Stimulated activated CD4-positive, alpha-beta T cell treated with anti-CD3 and anti-CD28 coated beads, TNF-alpha, amount 100 ng/mL, for 1 hour (primary cell): ENCODE data around the gene GRM8.

ENCODE experiments used
- DNase-seq, 3 donors: peaks; one replicate each; pipeline ENCODE4 v3.0.0-alpha.2; 2020; ENCODE audit warnings: low read depth in 3 of 3, low spot score in 1 of 3

Gene GRM8

DNA sequence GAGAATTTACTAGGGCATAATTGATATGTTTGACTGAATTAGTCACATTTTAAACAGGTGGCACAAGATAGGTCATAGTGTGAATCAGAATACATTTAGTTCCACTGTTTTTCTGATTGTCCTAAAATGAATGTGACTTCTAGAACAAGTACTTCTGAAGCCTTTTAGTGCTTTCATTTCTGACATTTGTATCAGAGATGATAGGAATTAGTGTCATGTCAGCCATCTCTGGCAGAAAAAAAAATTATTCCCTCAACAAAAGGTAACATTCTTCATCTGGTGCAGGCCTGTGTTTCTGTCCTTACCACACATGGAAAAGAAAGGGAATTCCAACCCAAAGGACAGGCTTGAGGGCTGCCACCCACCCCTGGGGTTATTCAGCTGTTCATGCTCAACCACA lies 21.3 kb downstream of the GRM8 start:
- no peak for DNase-seq

DNA sequence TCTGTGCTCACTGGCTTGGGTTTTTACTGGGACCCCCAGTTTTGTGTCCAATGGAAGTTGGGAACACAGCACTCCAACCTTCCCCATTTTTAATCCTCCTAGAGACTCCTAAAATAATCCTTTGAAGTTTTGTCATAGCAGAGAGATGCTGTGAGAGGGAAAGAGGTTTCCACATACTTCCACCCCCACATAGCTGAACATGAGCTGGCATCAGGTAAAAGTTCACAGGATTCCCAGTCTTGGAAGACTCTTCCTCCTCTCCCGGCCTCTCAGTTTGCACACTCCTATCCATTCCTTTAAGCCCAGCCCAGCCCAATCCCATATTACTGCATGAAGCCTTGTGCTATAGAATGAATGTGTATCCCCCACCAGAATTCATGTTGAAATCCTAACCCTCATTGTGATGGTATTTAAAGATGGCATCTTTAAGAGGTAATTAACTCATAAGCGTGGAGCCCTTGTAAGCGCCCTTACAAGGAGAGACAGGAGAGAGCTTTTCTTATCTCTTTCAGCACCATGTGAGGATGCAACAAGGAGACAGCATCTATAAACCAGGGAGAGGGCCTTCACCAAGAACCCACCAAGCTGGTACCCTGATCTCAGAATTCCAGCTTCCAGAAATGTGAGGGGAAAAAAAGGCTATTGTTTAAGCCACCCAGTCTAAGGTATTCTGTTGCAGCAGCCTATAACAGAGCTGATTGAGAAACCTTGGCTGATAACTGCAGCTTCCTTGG lies 22.4 kb downstream of the GRM8 start:
- no peak for DNase-seq

DNA sequence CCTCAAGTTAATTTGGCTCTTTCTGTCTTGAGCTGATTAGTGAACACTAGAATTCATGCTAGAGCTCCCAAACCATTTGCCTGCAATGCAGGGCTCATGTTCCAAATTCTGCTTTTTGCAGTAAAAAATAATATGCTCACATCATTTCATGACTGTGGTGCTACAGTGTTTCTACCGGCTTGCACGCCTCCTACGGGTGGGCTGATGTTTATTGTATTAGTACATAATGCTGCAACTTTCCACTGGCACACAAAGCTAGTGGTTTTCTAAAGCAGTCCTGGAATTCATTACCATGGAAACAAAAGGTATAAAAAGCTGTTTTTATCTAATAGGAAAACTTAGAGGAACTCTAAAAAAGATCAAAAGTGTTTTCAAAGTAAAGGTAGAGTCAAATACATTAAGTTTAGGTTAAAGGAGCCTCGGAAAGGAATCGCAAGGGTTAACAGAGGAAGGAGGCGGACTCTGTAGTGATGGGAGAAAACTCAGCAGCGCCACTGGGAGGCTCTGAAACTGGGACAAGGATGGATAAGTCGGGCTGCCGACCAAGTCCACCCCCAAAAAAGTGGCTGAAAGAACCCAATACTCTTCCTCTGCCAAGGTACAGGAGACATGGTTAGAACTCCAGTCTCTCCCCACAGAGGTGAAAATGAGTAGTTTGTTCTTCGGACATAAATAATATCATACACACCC lies 25.9 kb downstream of the GRM8 start:
- DNase-seq, result no peak

DNA sequence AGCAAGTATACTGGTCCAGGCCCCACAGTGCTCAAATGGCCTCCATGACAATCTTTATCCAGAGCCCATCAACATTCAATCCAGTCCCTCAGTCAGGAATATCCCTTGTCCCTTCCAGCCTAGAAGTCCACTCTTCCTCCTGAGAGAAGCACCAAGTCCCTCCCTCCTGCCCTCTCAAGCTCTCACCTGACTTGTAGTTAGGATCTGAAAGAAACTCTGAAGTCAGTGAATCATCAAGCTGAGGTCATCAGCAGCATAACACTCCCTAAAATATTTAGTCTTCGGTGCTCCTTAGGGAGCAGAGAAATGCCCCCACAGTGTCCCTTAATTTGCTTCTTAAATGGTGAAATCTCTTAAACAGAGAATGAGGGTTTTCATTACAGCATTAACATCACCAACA lies 31.0 kb downstream of the GRM8 start:
- DNase-seq, result no peak

DNA sequence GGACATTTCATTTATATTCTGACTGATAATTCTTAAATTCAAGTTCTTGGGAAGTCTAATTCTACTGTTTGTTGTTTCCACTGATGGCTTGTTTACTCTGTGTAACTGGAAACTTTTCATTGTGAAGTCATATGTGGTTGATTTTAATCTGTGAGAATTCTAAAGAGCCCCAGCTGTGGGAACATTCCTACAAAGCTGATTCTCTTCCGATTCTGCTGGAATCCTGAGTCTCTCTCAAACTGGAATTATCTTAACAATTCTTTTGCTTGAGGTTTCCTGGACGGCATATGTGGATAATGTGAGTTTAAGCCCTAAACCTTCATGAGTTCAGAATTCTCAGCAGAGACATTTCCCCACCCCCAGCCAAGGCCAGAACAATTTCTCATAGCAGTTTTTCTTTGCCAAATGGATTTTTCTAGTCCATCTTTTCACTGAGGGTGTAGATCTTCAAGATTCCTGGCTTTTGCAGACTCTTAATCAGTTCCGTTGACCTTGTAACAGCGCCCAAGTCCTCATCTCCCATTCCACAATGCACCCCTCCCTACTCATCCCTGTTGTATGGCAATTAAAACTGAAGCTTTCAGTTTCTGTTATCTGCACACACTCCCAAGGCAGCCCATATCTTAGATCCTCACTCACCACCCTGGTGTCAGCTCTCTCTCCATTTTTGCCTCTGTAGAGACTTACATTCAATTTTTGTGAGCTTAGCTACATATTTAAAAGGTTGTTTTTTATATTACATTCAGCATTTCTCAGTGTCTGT lies 37.6 kb downstream of the GRM8 start:
- no peak for DNase-seq

DNA sequence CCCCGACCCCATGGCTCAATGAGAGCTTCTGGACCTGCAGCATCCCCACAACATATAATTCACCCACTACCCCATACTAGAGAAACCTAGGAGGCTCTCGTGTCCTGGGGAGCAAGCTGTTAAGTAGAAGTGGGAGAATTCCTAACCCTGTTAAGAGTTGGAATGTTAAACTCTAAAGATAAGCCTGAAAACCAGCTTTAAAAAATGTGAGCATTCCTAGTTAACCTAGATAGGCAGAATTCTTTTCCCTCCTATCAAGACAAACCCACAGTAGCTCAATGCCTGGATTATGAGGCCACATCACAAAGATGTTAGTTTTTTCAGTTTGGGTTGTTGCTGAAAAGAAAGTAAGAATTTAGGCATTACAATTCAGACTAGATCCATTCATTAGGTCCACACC lies 42.9 kb downstream of the GRM8 start:
- DNase-seq, result no peak

DNA sequence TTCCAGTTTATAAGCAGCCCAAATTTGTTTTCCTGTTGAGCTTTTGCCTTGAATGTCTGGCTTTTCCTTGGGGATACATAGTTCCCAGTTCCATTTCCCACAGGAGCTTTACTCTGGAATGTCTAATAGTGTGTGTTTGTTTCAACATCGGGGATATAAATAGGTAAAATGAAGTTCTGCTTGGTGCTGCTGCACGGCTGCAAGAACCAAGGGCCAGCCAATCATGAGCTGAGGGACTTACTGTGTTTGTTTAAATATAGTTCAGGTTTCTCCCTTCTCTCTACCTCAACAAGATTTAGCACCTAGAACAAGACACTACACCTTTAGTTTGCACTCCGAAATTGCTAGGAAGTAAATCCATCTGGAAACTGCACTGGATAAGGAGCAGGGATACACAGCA lies 43.9 kb downstream of the GRM8 start:
- DNase-seq, result no peak

GRCh38 chr7:127208351-127208750 lies 44.4 kb downstream of the GRM8 start:
- DNase-seq, result no peak

- DNase-seq, result no peak
Measured at GRCh38 chr7:127207806-127208205, 44.9 kb downstream of the GRM8 start.

- no peak for DNase-seq
Measured at GRCh38 chr7:127207230-127207629, 45.5 kb downstream of the GRM8 start.

GRCh38 chr7:127194571-127194970 lies 58.2 kb downstream of the GRM8 start:
- no peak for DNase-seq

GRCh38 chr7:127189886-127190285 lies 62.9 kb downstream of the GRM8 start:
- no peak for DNase-seq

GRCh38 chr7:127189074-127189473 lies 63.7 kb downstream of the GRM8 start:
- no peak for DNase-seq

- DNase-seq, result no peak
Measured at GRCh38 chr7:127187740-127188139, 65.0 kb downstream of the GRM8 start.

DNA sequence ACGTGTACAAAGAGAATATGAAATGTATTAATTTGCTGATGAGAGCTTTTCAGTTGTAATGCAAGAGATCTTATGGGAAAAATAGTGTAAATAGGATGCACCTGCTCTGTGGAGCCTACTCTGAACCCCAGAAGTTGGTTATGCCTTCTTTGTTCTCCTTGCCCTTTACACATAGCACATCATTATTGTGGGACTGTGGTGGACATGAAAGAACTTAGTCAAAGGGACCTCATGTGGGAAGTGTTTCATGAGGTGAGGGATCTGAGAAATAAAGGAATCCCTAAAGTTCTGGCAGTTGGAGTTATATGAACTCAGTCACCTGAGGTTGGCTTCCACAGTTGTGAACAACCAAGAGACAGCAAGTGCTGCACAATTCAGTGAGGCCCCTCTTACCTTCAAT lies 66.1 kb downstream of the GRM8 start:
- no peak for DNase-seq

DNA sequence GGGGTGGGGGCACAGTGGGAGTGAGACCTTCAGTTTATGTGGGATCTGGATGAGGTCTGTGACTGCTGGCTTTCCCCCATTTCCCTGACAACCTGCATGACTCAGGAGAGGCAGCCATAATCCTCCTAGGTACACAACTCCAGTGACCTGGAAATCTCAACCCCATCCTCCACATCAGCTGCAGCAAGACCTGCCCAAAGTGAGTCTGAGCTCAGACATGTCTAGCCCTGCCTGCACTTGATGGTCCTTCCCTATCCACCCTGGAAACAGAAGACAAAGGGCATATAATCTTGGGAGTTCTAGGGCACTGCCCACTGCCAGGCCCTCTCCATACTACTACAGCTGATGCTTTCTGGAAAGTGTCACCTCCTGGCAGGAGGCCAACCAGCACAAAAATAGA lies 75.6 kb downstream of the GRM8 start:
- no peak for DNase-seq

DNA sequence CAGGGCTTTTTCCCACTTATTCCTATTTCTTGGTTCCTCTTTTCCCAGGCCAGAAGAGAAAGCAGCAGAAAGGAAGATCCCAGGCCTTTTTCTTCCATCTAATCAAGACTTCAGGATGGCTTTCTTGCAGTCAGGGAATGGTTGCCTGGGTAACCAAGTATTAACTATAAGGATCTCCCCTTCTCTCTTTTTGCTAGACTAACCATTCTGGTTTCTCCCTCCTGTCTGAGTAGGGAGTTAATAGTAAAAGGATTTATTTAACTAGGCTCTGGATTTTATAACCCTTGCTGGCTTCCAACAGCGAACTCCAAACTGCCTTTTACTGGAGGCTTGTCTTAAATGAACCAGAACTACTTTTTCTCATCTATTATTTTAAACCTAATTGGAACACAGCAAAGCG lies 90.4 kb downstream of the GRM8 start:
- DNase-seq, result no peak

- no peak for DNase-seq
Measured at GRCh38 chr7:127158659-127159058, 94.1 kb downstream of the GRM8 start.

GRCh38 chr7:127154958-127155357 lies 97.8 kb downstream of the GRM8 start:
- DNase-seq, result no peak

DNA sequence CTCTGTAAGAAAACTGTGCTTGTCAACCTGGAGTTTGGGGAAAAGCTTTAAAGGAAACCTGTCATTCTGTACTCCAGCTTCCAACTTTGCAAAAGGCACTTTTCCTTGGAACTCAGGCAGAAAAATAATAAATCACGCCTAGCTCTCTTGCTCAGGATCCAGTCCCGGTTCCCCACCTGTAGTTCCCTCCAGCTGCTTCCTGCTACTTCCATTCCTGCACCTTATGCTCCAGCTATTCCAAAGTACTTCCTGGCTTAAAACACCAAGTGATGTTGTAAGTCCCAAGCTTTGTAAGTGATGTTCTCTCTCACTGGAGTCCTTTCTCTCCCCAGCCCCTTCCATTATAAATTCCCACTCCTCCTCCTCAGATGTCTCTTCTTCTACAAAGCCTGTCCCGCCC lies 98.6 kb downstream of the GRM8 start:
- DNase-seq, result no peak

DNA sequence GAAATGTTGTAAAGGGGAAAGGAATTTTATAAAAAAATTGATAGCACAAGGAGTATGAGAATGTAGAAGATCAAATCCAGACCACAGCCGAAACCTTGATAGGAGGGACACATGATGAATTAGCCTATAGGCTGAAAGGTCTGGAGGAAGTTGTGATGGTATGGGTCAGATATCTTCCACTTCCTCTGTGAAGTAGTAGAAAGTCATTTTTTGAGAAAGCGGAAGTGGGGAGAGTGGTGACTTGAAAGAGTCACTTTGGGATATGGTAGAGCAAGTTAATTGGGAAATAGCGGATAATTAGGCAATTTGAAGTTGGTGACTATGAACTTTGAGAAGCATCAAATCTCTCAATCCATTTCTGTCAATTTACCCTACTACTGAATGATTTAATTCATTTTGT lies 99.4 kb downstream of the GRM8 start:
- no peak for DNase-seq

GRCh38 chr7:127152423-127152822 lies 100.3 kb downstream of the GRM8 start:
- no peak for DNase-seq
